ENCODE results near the gene LRRC7. TPM values are rescaled to one million over a fixed set of nuclear protein-coding genes. Genes with fewer than 3 reads are reported as not detected.

LRRC7 gene
- total and polyA plus RNA-seq, 2 of the 8 experiments (the other 6 are each of a cell fraction or from before 2014, with no cell fraction given): 0.03 to 0.17 TPM

- no peak for DNase-seq (ENCODE audit: low read depth in 1 of 2, low spot score in 2 of 2)
- Histone ChIP-seq H2BK5ac (ENCODE audit: low read depth, low read length) (no peak overlapping the region), H4K5ac (ENCODE audit: insufficient read length, low read depth, low read length) (no peak overlapping the region), H3K9me3 (ENCODE audit: insufficient read depth in 2 of 2, low read depth in 1 of 2, low read length in 1 of 2) (no peaks in the 10 kb centered on the region), H2BK20ac (ENCODE audit: low read length) (no peak overlapping the region), H3K4me1 (replicated peaks in 1 of 4; ENCODE audit: control insufficient read depth in 3 of 4, insufficient read depth in 4 of 4, low read length in 3 of 4) (no peaks in the 10 kb centered on the region; a peak in 2 of 7 replicates), H3K4ac (replicated peaks; ENCODE audit: insufficient read length, low read depth, low read length) (no peak overlapping the region), H3K79me2 (ENCODE audit: control insufficient read depth in 1 of 2, insufficient read depth in 2 of 2, low read length in 2 of 2) (no peaks in the 10 kb centered on the region), H3K4me3 (ENCODE audit: extremely low read depth in 1 of 4, insufficient read depth in 2 of 4, low read depth in 3 of 4, low read length in 4 of 4) (no peak overlapping the region), H3K56ac (replicated peaks; ENCODE audit: insufficient read length, low read depth, low read length) (no peak overlapping the region), H3K14ac (ENCODE audit: insufficient read length) (no peak overlapping the region), H3K23me2 (ENCODE audit: low read depth, low read length) (no peaks in the 10 kb centered on the region), H2BK15ac (ENCODE audit: low read length) (no peak overlapping the region), H3K27me3 (replicated peaks in 1 of 4; ENCODE audit: control insufficient read depth in 3 of 4, extremely low read depth in 1 of 4, insufficient read depth in 3 of 4, low read length in 3 of 4) (no peaks in the 10 kb centered on the region), H2AK5ac (ENCODE audit: low read depth, low read length) (no peak overlapping the region), H3K18ac (ENCODE audit: extremely low read depth, low read length) (no peak overlapping the region), H2AFZ (ENCODE audit: low read length) (no peak overlapping the region), H4K91ac (replicated peaks; ENCODE audit: insufficient read length, low read length) (no peak overlapping the region), H3K23ac (ENCODE audit: insufficient read length) (no peak overlapping the region), H3K79me1 (ENCODE audit: low read depth, low read length) (no peaks in the 10 kb centered on the region), H2BK12ac (ENCODE audit: low read depth, low read length) (no peak overlapping the region), H4K8ac (ENCODE audit: extremely low read depth, insufficient read depth, low read length) (no peak overlapping the region), H3K4me2 (ENCODE audit: insufficient read depth in 1 of 2, low read depth in 2 of 2, low read length in 2 of 2) (no peak overlapping the region), H3K36me3 (ENCODE audit: control insufficient read depth in 2 of 4, insufficient read depth in 4 of 4, low read length in 3 of 4) (no peaks in the 10 kb centered on the region), H3K9ac (replicated peaks in 1 of 4; ENCODE audit: extremely low read depth in 1 of 4, low read depth in 3 of 4, low read length in 3 of 4) (no peak overlapping the region), H2BK120ac (replicated peaks; ENCODE audit: low read depth, low read length) (no peak overlapping the region), H4K20me1 (replicated peaks in 1 of 2; ENCODE audit: control insufficient read depth in 1 of 2, insufficient read depth in 2 of 2, low read length in 2 of 2) (no peaks in the 10 kb centered on the region), H3K27ac (ENCODE audit: low read depth, low read length) (no peak overlapping the region)
- FAIRE-seq: no peak
- CTCF ChIA-PET (ENCODE audit: partially characterized antibody): interaction anchor here (0.6 kb wide), 1 partner anchor 9 kb away, joined by 3 read pairs; no protein-coding TSS in a partner anchor
- POLR2A ChIA-PET (ENCODE audit: partially characterized antibody): no interaction called here
- TF ChIP-seq NRF1 (IDR thresholded peaks at IDR 0.05; ENCODE audit: low read depth, low read length) (no peak), TAF1 (IDR thresholded peaks at IDR 0.05; ENCODE audit: low read depth, low read length) (no peak), PHF8 (conservative IDR thresholded peaks at IDR 0.05; ENCODE audit: low read depth, low read length) (no peak), SUZ12 (IDR thresholded peaks at IDR 0.05; ENCODE audit: low read length) (no peak), GABPA (IDR thresholded peaks at IDR 0.05; ENCODE audit: borderline replicate concordance, insufficient read depth, low read length) (no peak), SAP30 (IDR thresholded peaks at IDR 0.05; ENCODE audit: insufficient read depth, insufficient replicate concordance, low read length) (no peak), USF2 (IDR thresholded peaks at IDR 0.05; ENCODE audit: low read length) (no peak), SIN3A (conservative IDR thresholded peaks at IDR 0.05 in 1 of 2, IDR thresholded peaks at IDR 0.05 in 1 of 2; ENCODE audit: low read depth in 1 of 2, low read length in 2 of 2) (no peak), GTF2F1 (IDR thresholded peaks at IDR 0.05; ENCODE audit: borderline replicate concordance, low read depth, low read length) (no peak), KDM4A (IDR thresholded peaks at IDR 0.05; ENCODE audit: low read depth, low read length, severe bottlenecking) (no peak)
- 93% methylated on average over 5 of the region's 5 CpGs; no CpG with 5 or more reads in 1 of the 2 experiments for WGBS, 2 experiments (ENCODE audit: extremely low coverage in 1 of 2, insufficient coverage in 1 of 2, insufficient read length in 1 of 2, insufficient replicate concordance in 2 of 2, low coverage in 1 of 2, low lambda C conversion rate in 2 of 2, missing lambda C conversion rate in 1 of 2)
Measured at GRCh38 chr1:69861641-69862040, 293.9 kb downstream of the LRRC7 start.
